ENCODE results near the gene NPAS3. TPM values are rescaled to one million over a fixed set of nuclear protein-coding genes. Genes with fewer than 3 reads are reported as not detected.

NPAS3 gene
- total RNA-seq, 1 donor from 2014 or later = 5.2 TPM

- peaks cover 2% of the 10 kb centered on the region for H3K27me3 Mint-ChIP-seq (ENCODE audit: low read depth)
- H3K4me3 Mint-ChIP-seq = no peak overlapping the region
- DNase-seq (ENCODE audit: low spot score in 2 of 2, unreplicated experiment in 2 of 2) = no peak
- H3K9me3 Mint-ChIP-seq = no peaks in the 10 kb centered on the region
- H3K27ac Mint-ChIP-seq = no peak overlapping the region
- no peaks in the 10 kb centered on the region for H3K36me3 Mint-ChIP-seq
- peaks cover 11% of the 10 kb centered on the region for H3K4me1 Mint-ChIP-seq
- TF ChIP-seq, protein P1, sequence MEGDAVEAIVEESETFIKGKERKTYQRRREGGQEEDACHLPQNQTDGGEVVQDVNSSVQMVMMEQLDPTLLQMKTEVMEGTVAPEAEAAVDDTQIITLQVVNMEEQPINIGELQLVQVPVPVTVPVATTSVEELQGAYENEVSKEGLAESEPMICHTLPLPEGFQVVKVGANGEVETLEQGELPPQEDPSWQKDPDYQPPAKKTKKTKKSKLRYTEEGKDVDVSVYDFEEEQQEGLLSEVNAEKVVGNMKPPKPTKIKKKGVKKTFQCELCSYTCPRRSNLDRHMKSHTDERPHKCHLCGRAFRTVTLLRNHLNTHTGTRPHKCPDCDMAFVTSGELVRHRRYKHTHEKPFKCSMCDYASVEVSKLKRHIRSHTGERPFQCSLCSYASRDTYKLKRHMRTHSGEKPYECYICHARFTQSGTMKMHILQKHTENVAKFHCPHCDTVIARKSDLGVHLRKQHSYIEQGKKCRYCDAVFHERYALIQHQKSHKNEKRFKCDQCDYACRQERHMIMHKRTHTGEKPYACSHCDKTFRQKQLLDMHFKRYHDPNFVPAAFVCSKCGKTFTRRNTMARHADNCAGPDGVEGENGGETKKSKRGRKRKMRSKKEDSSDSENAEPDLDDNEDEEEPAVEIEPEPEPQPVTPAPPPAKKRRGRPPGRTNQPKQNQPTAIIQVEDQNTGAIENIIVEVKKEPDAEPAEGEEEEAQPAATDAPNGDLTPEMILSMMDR (IDR thresholded peaks at IDR 0.05; ENCODE audit: unreplicated experiment) = no peak
These were observed 582.5 kb downstream of the NPAS3 start for GRCh38 chr14:33521192-33521591.

DNA sequence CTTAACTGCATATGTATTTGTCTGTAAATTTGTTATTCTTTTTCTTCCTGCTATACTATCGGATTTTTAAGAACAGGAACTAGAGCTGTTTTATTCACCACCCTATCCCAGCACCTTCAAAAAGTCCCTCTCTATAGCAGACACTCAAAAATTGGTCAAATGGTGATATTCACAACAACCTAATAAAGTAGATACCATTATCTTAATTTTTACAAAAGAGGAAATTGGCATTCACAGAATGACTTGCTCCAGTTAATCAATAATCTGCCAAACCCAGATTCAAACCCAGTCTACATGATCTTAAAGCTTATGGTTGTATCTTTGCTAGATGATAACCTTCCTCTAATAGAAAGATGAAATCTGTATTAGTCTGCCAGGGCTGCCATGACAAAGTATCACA lies 585.6 kb downstream of the NPAS3 start:
- Mint-ChIP-seq H3K36me3 (no peaks in the 10 kb centered on the region), H3K27me3 (ENCODE audit: low read depth) (peaks cover 17% of the 10 kb centered on the region), H3K4me3 (no peak overlapping the region), H3K27ac (no peak overlapping the region), H3K9me3 (no peaks in the 10 kb centered on the region), H3K4me1 (peaks cover 11% of the 10 kb centered on the region)
- TF ChIP-seq, protein P1 (IDR thresholded peaks at IDR 0.05; ENCODE audit: unreplicated experiment) = no peak
- DNase-seq (ENCODE audit: low spot score in 2 of 2, unreplicated experiment in 2 of 2) = no peak

DNA sequence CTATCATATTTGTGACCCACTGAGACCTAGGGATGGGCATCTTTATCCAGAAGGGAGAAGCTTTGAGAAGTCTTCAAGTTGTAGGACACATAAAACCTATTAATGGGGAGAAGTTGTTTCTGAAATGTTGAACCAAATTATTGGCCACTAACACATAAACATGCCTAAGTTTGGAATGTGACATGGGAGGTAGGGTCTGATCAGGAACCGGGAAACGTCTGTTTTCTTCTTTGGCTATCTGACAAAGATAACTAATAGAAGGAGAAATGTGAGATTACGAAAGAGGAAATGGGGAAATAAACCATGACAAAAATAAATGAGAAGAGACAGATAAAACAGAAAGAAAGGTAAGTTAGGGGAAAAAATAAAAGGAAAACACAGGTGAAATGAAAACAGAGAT lies 586.9 kb downstream of the NPAS3 start:
- DNase-seq (ENCODE audit: low spot score in 2 of 2, unreplicated experiment in 2 of 2) = no peak
- Mint-ChIP-seq H3K27me3 (ENCODE audit: low read depth) (peaks cover 17% of the 10 kb centered on the region), H3K27ac (no peak overlapping the region), H3K36me3 (no peaks in the 10 kb centered on the region), H3K9me3 (no peaks in the 10 kb centered on the region), H3K4me3 (no peak overlapping the region), H3K4me1 (peaks cover 11% of the 10 kb centered on the region)
- TF ChIP-seq, protein P1 (IDR thresholded peaks at IDR 0.05; ENCODE audit: unreplicated experiment) = no peak

- H3K4me3 Mint-ChIP-seq = no peak overlapping the region
- H3K9me3 Mint-ChIP-seq = no peaks in the 10 kb centered on the region
- H3K36me3 Mint-ChIP-seq = no peaks in the 10 kb centered on the region
These were observed 588.5 kb downstream of the NPAS3 start for GRCh38 chr14:33527023-33527634.

DNA sequence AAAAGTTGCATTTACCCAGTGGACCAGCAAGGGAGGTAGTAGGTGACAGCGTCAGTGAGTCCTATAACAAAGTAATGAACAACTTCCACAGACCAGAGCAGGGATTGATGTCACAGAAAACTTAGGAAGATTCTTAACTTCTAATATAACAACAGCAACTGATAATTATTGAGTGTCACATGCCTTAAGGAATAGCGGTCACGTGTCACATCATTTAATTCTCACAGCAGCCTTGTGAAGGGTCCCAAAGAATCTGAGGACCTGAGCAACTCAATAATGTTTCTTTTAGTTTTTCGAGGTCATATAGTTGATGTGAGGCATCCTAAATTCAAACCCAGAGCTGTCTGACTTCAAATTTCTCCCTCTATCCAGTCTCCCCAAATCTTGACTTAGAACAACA lies 590.0 kb downstream of the NPAS3 start:
- Mint-ChIP-seq H3K9me3 (no peaks in the 10 kb centered on the region), H3K4me3 (no peak overlapping the region), H3K36me3 (no peaks in the 10 kb centered on the region), H3K4me1 (peaks cover 3% of the 10 kb centered on the region), H3K27ac (no peak overlapping the region), H3K27me3 (ENCODE audit: low read depth) (peaks cover 17% of the 10 kb centered on the region)
- no peak for DNase-seq (ENCODE audit: low spot score in 2 of 2, unreplicated experiment in 2 of 2)
- TF ChIP-seq, protein P1 (IDR thresholded peaks at IDR 0.05; ENCODE audit: unreplicated experiment) = no peak

More at GRCh38 chr14:33527023-33527634, 588.5 kb downstream of the NPAS3 start:
- TF ChIP-seq, protein P1 (IDR thresholded peaks at IDR 0.05; ENCODE audit: unreplicated experiment) = no peak
- DNase-seq (ENCODE audit: low spot score in 2 of 2, unreplicated experiment in 2 of 2) = no peak
- H3K27me3 Mint-ChIP-seq (ENCODE audit: low read depth) = peaks cover 17% of the 10 kb centered on the region
- H3K27ac Mint-ChIP-seq = no peak overlapping the region
- peaks cover 5% of the 10 kb centered on the region for H3K4me1 Mint-ChIP-seq

Measured in mesothelial cell of epicardium (in vitro differentiated cells).